Stimulated activated CD4-positive, alpha-beta T cell treated with anti-CD3 and anti-CD28 coated beads, TNF-alpha, amount 100 ng/mL, for 24 hours (primary cell): Measurements from ENCODE around the gene TOR1A.
"Not testable (repeated sequence)": the region's sequence is repeated elsewhere in the genome, so short reads cannot be mapped to it uniquely, and the experiment has no call there.

Source experiments
- DNase-seq, 3 experiments: peaks; one replicate each; pipeline ENCODE4 v3.0.0-alpha.2; 2020; ENCODE audit warnings: low read depth in 3 of 3

The TOR1A gene

DNA sequence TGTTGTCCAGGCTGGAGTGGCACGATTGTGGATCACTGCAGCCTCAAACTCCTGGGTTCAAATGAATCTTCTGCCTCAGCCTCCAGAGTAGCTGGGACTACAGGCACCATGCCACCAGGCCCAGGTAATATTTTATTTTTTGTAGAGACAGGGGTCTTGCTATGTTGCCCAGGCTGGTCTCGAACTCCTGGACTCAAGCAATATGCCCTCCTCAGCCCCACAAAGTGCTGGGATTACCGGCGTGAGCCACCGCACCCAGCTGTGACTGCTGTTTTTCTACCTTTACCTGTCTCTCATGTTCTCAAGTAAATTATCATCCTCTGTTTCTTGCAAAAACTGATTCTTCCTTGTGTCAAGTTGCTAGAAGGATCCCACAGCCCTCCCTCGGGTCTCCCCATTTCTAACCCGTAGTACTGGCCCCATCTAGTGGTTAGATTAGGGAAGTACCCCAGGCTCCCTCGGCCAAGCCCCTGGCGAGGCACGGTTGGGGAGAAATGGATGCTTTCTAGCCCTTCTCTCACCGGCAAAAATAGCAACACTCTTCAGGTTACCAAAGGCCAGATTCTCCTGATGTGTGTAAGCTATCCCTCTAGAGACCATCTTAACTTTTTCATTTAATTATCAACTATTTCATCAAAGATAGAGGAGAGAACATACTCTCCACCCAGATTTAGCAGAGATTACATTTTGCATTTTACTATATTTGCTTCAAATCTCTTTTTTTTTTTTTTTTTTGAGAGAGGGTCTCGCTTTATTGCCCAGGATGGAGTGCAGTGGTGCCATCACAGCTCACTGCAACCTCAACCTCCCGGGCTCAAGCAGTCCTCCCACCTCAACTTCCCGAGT is 40.2 kb downstream of the TOR1A start:
- DNase-seq, result peak; percentile 60 to 63 (median 62)

DNA sequence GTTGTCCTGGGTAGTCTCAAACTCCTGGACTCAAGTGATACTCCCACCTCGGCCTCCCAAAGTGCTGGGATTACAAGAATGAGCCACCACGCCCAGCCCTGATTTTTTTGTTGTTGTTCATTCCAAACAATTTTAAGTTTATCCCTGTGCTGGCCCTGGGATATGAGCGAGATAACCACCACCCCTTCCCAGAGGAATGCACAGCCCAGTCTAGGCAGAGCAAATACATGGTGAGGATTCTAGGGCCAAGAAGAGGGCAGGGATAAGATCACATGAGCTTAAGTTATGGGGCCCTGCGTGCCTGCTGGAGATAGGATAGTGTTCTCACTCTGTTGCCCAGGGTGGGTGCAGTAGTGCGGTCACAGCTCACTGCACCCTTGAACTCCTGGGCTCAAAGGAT is 42.0 kb downstream of the TOR1A start:
- no peak for DNase-seq

DNA sequence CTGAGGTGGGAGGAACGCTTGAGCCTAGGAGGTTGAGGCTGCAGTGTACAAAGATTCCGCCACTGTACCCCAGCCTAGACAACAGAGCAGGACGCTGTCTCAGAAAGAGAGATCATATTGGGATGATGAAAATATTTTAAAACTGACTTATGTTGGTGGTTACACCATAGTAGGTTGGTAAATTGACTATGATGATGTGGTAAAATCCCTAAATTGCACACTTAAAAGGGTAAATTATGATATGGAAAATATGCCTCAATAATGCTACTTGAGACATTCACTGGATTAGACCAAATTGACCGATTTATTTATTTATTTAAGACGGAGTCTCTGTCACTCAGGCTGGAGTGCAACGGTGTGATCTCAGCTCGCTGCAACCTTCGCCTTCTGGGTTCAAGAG is 42.8 kb downstream of the TOR1A start:
- DNase-seq, result no peak

DNA sequence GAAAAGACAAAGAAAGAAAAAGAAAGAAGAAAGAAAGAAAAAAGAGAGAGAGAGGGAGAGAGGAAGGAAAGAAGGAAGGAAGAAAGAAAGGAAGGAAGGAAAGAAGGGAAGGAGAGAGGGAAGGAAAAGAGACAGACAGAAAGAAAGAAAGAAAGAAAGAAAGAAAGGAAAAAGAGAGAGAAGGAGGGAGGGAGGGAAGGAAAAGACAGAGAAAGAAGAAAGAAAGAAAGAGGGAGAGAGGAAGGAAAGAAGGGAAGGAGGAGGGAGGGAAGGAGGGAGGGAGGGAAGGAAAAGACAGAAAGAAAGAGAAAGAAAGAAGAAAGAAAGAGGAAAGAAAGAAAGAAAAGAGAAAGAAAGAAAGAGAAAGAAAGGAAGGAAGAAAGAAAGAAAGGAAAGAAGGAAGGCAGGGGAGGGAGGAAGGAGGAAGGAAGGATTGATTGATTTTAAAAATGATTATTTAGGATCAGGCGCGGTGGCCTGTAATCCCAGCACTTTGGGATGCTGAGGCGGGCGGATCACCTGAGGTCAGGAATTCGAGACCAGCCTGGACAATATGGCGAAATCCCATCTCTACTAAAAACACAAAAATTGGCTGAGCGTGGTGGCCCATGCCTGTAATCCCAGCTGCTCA is 44.3 kb downstream of the TOR1A start:
- no peak for DNase-seq

DNA sequence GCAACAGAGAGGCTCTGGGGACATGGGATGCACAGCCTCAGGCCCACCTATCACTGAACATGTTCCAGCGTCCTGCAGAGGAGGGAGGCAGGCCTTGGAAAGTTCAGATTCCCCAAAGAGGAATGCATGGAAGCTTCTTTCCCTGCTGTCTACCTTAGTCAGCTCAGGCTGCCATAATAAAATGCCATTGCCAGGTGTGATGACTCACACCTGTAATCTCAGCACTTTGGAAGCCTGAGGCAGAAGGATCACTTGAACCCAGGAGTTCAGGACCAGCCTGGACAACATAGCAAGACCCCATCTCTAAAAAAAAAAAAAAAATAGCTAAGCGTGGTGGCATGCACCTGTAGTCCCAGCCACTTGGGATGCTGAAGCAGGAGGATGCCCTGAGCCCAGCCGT is 45.5 kb downstream of the TOR1A start:
- DNase-seq, result no peak

DNA sequence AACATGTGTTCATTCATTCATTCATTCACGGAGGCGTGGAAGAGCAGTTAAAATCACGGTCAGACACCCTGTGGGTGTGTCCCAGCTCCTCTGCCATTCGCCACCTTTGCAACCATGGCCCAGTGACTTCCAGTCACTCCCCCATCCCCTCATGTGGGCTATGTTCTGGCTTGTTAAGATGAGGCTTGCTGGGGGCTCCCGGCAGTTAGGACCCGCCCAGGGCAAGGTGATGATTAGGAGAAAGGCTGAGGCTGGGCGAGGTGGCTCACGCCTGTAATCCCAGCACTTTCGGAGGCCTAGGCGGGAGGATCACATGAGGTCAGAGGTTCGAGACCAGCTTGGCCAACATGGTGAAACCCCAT is 46.2 kb downstream of the TOR1A start:
- no peak for DNase-seq

DNA sequence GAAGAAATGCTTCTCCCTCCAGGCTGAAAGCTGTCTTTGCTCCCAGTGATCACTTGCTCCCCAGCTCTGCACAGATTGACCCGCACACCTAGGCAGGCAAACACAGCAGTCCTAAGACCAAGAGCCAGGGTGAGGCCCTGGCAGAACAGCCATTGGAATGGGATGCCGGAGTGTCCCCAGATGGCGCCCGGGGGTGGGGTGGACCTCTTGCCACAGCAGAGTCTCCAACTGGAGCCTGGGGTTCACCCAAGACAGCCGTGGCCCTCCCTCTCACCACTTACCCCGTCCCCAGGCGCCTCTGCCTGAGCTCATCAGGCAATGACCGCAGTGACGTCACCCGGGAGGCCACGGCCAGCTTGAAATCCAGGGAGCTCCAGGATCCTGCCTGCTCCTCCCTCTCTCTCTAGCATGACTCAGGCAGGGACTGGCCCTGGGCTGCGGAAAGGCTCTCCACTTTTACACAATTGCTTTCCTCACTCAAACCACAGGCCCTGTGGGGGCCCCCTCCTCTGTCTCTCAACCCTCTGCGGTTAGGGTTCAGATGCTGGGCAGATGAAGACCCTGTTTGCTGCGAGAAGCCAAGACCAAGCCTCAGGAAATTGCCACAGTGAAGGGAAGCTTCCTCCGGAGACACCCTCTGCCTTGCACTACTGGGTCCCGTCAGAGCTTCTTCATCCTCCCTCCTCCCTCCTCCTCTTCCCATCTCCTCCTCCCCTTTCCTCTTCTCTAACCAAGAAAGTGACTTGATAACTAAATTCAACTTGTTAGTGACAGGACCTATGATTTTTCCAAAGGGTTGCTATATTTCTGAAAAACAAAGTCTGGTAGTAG is 46.8 kb downstream of the TOR1A start:
- peak in 1 of 3 experiments; percentile 70 for DNase-seq

DNA sequence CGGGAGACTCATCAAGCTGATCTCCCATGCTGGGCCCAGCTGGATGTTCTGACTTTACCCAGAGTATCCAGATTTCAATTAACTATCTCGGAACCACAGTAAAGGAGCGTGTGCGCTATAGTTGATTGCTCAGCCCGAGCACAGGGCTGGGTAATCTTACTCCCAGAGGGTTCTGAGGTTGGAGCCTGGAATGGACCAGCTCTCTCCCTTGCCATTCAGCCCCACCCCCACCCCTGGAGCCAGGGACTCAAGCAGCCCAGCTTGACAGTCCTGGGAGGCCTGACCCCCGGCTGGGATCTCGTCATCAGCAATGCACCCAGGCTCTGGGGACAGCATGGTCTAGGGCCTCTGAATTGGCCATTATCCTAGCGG is 47.4 kb downstream of the TOR1A start:
- no peak for DNase-seq

- DNase-seq, result not testable (repeated sequence)
Observed at GRCh38 chr9:129776096-129776495, 47.8 kb downstream of the TOR1A start.

GRCh38 chr9:129775448-129775798 is 48.5 kb downstream of the TOR1A start:
- DNase-seq, result no peak

GRCh38 chr9:129774791-129775447 is 49.0 kb downstream of the TOR1A start:
- no peak for DNase-seq

GRCh38 chr9:129773262-129774048 is 50.5 kb downstream of the TOR1A start:
- DNase-seq, result no peak

DNA sequence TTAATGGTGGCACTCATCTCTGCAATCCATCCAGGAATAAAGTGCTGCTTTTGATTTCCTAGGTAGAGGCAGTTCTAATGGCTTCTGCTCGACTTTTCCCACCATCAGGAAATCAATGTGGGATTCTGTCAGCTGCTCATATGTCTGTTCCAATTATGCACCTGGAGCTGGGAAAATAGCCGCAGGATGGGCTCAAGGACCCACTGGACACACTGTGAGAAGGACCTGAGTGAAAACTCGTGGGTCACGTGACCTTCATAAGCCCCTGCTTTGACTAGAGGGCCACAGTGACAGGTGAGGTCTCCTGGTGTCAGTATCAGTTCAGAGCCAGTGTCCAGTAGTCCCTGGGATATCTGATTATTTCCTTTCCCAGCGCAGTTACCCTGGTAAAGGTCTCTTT is 53.2 kb downstream of the TOR1A start:
- no peak for DNase-seq

DNA sequence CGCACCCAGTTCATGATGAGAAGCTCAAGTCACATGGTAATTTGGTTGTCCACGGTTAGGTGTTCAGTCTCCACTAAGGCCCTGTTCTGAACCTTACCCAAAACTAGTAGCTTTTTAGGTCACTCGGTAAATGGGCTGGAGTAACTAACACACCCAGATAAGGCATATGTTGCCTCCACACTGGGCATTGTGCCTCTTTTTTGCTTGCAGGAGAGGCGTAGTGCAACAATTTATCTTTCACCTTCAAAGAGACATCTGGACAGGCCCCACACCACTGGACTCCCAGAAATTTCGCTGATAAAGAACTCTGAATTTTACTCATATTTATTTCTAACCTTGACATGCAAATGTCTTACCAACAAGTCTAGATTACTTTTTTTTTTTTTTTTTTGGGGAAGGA is 54.3 kb downstream of the TOR1A start:
- DNase-seq, result no peak

- no peak for DNase-seq
Observed at GRCh38 chr9:129768486-129768885, 55.5 kb downstream of the TOR1A start.

- DNase-seq, result no peak
Observed at GRCh38 chr9:129765764-129766317, 58.1 kb downstream of the TOR1A start.

DNA sequence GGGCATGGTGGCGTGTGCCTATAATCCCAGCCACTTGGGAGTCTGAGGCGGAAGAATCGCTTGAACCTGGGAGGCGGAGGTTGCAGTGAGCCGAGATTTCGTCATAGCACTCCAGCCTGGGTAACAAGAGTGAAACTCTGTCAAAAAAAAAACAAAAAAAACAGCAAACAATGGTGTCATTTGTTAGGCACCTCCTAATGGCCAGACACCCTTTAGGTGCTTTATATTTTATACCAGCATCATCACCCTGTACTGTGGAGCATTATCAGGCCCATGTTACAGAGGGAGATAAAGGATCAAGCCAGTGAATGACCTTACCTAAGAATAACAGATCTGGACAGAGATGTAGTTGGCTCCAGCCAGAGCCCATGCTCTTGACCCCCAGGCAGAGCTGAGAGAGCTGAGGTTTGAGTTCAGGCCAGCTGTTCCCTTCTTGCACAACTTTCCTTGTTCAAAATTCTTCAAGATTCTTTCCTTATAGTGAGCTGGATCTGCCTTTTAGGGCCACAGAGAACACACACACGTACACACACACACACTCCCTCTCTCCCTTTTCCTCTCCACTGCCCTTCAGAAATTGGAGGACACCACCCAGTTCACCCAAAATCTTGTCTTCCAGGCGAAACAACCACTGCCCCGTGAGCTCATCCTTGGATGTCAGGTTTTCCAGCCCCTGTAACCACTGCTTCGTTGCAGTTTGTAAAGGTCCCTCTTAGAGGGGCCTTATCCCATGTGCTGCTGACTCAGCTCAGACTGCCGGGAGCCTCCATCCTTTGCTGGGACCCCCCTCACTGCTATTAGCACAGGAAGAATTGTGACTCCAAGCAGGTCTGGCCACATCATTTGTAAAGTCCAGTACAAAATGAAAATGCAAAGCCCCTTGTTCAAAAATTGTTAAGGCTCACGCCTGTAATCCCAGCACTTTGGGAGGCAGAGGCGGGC is 60.7 kb downstream of the TOR1A start:
- DNase-seq, result no peak
